Activated CD8-positive, alpha-beta memory T cell treated with anti-CD3 and anti-CD28 coated beads, Interleukin-2, amount 50 U/mL, for 24 hours (primary cell): Measurements from ENCODE around the gene OLA1.
A peak's percentile ranks its signal among the peaks of the same experiment; 100 is the strongest.

Experiments
- DNase-seq: peaks from one replicate; pipeline ENCODE4 v3.0.0-alpha.2; 2020; ENCODE audit errors: extremely low read depth

Gene OLA1

DNA sequence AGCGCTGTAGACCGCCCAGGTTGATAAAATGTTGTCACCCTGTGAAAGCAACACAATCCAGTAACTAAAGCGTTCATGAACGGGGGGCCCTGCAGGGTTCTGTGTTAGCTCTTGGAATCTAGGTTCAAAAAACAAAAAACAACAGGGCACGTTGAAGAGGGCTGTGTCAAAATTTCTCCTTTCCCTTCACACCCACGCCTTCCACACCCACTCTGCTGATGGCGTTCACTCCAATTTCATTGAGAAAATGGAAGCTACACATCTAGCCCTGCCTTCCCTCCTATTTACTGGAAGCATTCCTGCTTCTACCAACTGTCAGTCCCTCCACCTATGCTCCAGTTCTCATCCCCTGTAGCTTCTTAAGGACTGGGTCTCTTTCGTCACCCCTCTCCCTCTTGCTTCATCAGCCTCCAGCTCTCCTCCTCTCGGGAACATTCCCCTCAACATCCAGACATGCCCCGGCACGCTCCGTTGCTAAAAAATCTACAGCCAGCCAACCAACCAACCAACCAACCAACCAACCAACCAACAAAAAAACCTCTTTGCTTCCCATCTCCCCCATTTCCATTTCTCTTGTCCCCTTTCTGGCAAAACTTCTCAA, 184.7 kb downstream of the OLA1 start:
- DNase-seq, result no peak

DNA sequence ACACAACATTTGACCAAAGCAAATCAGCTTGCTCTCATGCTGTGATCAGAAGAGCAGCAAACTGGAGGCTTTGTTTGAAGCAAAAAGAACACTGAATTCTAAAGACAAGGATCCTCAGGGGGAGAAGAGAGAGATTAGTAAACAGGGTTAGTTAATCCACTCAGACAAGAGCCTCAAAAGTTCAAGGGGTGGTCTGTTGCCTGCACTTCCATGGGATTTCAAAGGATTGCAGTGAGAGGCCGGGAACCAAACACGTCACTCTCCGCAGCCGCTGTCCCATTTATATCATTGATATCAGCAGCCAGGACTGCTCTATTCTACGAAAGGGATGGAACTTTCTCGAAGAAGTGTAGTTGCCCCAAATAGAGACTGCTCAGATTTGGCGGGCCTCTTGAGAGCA, 185.4 kb downstream of the OLA1 start:
- no peak for DNase-seq

DNA sequence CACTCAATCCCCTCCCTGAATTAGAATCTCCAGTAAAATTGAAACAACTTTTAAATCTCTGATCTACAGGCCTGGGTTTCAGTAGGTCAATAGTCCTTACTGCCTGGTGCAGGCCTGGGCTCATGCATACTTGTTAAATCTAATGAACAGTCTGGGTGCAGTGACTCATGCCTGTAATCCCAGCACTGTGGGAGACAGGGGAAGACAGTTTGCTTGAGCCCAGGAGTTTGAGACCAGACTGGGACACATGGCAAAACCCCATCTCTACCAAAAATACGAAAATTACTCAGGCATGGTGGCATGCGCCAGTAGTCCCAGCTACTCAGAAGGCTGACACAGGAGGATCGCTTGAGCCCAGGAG, 188.5 kb downstream of the OLA1 start:
- no peak for DNase-seq

DNA sequence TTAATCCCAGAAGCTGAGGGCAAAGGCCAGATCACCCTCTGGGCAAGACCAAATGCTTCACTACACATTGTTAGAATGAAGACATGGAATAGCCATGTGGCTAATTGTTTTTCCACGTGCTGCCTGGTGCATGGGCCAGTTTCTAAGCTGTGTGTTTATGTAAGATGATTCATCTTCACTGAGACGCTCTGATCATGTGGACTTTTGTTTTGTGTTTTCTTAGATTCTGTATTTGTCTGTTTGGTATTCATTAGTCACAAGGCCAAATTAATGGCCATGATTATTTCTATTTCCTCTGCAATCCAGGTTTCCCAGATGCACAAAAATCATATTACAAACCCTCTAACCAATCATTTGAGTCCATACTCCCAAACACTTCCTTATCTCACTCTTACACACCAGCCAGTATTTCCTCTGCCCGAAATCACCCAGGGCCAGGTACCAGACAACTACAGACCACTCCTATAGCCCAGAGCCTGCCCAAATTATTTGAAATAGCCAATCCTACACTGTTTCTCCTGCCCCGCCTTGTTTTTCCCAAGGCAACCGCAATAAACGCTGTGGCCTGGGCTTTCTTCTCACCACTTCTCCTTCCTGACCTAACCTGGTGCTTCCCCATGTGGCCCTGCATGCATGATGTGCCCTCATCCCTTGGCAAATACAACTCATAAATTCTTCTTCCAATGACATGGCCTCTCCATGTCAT, 189.0 kb downstream of the OLA1 start:
- no peak for DNase-seq

- no peak for DNase-seq
These were observed 189.9 kb downstream of the OLA1 start for GRCh38 chr2:174058456-174058855.

DNA sequence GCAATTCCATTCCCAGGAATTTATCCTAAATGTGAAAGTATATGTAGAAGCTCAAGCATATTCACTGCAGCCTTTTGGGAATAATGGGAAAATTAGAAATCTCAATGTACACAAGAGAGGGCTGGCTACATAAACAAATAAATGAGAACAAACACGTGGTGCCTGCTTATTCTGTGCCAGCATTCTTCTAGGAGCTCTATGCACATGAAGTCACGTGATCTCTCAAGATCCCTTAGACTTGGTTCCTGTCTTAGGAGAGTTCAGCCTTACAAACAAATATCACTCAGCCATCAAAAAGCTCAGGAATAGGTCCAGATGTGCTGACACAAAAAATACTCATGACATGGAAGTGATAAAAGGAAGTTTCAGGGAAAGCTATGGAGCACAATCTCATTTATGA, 190.3 kb downstream of the OLA1 start:
- DNase-seq, result no peak

GRCh38 chr2:174054926-174055325, 193.4 kb downstream of the OLA1 start:
- no peak for DNase-seq

GRCh38 chr2:174053355-174054151, 194.8 kb downstream of the OLA1 start:
- no peak for DNase-seq

- DNase-seq, result no peak
These were observed 195.8 kb downstream of the OLA1 start for GRCh38 chr2:174052584-174052976.

DNA sequence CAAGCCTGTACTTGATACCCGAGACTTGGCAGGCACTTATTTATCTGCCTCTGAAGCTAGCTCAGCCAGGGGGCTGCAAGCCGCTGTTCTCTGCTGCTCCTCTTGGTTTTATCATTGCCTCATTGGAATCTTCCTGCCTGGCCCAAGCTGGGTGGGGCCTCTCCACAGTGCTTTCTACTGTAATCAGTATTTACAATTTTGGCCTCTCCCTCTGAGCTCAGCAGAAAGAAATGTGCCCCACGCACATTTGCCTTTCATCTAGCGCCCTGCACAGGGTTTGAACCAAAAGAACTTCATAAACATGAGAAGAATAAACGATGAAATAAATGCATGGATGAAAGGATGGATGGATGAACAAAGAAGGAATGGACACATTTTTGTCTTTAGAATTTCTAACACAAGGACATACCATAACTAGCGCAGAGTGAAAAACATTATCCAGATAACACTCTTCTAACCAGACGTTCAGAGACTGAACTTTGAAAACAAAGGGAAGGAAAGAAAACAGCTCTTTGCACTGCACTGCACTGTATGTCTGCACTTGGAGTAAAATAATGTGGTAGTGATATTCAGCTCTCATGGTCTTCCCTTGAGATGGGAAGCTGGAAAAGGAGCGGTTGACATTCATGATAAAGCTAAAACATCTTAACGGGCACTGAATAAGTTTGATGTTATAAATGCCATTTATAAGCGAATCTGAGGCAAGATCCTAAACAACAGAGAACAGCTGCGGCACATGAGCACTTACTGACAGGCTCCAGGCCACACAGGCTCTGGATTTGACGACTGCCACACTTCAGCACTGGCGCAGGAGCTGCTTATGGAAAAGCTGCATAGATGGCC, 196.4 kb downstream of the OLA1 start:
- DNase-seq, result no peak

GRCh38 chr2:174051068-174051467, 197.3 kb downstream of the OLA1 start:
- no peak for DNase-seq

GRCh38 chr2:174049895-174050294, 198.4 kb downstream of the OLA1 start:
- no peak for DNase-seq

- no peak for DNase-seq
These were observed 200.1 kb downstream of the OLA1 start for GRCh38 chr2:174048243-174048642.

GRCh38 chr2:174047746-174048145, 200.6 kb downstream of the OLA1 start:
- DNase-seq, result no peak

DNA sequence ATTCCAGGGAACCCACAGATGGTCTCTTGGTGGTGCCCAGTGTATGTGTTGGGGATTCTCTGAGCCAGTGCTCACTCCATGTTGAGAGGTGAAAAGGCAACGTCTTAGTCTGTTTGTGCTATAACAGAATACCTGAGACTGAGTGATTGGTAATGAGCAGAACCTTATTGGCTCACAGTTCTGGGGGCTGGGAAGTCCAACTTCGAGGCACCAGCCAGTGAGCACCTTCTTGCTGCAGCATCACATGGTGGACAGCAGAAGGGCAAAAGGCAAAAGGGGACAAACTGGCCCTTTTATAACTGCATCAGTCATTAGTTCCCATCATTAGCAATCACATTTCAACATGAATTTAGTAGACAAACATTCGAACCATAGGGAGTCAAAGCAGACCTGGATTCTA, 202.2 kb downstream of the OLA1 start:
- no peak for DNase-seq

GRCh38 chr2:174044556-174044955, 203.8 kb downstream of the OLA1 start:
- DNase-seq, result no peak

- DNase-seq, result no peak
These were observed 208.0 kb downstream of the OLA1 start for GRCh38 chr2:174040417-174040701.

DNA sequence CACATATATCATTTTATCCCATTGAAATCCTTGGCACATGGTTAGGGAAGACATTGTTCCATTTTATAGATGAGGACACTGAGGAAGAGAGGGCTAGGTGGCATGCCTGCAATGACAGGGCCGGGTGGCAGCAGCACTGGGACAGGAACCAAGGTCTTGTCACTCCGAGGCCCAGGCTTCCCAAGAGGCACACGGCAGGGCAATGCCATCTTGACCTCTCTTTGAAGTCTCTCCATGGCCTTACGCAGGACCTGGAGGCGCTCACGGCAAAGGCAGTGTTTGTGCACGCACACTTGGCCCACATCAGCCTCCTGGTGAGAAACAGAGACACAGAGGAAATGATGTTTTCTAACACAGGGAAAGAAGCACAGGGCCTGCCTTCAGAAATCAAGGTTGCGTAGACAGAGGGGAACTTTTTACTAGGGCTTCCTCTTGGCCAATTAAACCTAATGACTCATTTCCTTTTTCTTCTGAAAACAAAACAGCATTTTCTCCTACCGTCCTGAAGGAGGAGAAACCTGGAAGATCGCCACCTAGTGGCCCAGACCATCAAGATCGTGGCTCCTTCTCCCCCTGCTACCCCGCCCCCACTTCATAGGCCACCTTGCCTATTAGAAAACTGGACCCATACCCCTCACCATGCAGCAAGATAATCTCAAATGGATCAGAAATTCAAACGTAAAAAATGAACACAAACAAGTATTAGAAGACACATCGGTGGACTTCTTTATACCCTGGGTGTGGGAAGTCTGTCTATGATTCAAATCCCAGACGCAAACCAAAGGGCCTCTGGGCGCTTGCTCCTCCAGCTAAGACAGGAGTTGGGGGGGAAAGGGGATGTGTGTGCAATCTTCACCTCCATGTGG, 208.5 kb downstream of the OLA1 start:
- DNase-seq, result peak; percentile 61

GRCh38 chr2:174038462-174038861, 209.9 kb downstream of the OLA1 start:
- DNase-seq, result no peak

- DNase-seq, result no peak
These were observed 211.5 kb downstream of the OLA1 start for GRCh38 chr2:174036825-174037224.

DNA sequence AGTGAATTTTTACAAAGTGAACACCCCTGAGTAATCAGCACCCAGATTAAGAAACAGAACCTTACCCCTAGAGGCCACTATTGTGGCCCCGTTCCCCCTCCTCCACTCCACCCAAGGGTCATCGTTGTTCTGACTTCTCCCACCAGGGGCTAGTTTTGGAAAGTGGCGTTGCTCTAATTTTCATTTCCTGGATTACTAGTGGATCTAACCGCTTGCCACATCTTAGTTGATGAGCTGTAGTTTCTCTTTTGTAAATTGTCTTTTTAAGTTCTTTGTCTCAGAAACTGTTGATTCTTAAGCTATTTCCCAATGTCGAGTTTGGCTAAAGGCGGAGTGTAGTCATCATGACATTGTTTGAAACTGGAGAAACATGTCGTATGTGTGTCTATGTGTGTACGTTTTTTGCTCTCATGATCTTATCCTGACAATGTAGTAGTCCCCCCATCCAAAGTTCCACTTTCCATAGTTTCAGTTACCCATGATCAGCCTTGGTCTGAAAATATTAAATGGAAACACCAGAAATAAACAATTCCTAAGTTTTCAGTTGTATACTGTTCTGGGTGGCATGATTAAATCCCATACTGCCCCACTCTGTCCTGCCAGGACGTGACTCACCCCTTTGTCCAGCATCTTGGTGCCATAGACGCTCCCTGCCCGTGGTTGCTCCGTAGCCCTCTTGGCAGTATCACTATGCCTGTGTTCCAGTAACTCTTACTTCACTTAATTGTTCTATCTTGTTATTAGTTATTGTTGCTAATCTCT, 212.2 kb downstream of the OLA1 start:
- no peak for DNase-seq
